ENCODE data around the gene AP2A2. TPM values are rescaled to one million over a fixed set of nuclear protein-coding genes. Genes with fewer than 3 reads are reported as not detected.

AP2A2 gene
- total RNA-seq: 19.9 and 30.5 TPM in 2 replicates

DNA sequence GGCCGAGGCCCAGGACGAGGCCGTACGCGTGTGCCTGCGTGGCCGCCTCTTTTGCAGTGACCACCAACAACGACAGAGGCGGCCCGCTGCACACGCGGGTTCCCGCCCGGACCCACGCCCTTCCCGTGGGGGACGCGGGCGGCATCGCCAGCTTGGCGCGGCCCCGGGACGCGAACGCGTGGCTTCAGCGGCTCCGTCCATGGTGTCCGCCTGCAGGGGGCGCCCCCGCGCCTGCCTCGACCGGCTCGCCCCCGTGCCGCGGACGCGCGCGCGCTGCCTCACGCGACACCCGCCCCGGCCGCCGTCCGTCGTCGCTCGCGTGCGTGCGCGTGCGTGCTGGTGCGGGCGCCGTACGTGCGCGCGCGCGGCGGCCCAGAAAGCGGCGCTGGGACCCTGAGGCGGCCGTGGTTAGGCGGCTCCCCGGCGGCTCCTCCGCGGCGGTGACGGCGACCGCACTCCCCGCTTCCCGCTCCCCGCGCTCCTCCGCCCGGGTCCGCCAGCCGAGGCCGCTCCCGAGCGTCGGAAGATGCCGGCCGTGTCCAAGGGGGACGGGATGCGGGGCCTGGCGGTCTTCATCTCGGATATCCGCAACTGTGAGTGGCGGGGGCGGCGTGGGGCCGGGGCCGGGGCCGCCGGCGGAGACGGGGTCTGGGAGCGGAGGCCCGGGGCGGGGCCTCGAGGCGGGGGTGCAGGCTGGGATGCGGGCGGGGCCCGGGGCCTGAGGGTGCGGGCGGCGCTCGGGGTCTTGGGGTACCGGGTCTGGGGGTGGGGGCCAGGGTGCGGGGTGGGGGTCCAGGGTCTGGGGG is at the start of gene AP2A2:
Gene AP2A2, plus strand, starts transcription at position 375 of the 806 bp plus-strand sequence. Its CDS starts 152 bp downstream, at position 527.

DNA sequence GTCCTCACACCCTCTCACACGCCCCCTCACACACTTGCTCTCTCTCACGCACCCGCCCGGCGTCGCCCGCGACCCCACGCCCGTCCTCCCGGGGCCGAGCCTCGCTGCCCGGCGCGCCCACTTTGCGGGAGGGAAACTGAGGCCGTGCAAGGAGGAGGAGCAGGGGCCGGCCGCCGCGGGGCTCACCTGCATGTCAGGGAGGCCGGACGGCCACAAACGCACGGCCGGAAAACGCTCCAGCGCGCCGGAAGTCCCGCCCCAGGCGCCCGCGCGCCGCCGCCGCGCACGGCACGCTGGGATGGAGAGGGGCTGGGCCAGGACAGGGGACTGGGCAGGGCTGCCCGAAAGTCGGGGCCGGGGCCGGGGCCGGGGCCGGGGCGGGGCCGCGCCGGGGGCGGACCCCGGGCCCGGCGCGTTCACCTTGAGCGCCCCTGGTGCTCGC is 15.1 kb upstream of the AP2A2 start, which contains the start of gene CHID1:
Gene CHID1, minus strand, starts transcription at position 222 of the 442 bp plus-strand sequence. CDS start 5,994 bp downstream, outside the sequence.

GRCh38 chr11:1036303-1036923 is 110.7 kb downstream of the AP2A2 start, which contains the start of gene MUC6:
Gene MUC6 (minus strand): TSS chr11:1036718. CDS start chr11:1036655, 63 bp downstream.

Other genes starting within 250 kb of the AP2A2 start
- gene DEAF1, start 230.6 kb upstream of the AP2A2 start, total RNA-seq: 34.8 and 38.7 TPM in 2 replicates
- gene TMEM80, start 230.1 kb upstream of the AP2A2 start, total RNA-seq: 7.8 and 11.7 TPM in 2 replicates
- gene EPS8L2, start 219.6 kb upstream of the AP2A2 start, total RNA-seq: 2.3 and 2.9 TPM in 2 replicates
- 200 and 226 TPM in 2 replicates for gene TALDO1, start 178.4 kb upstream of the AP2A2 start, total RNA-seq
- gene GATD1, start 148.4 kb upstream of the AP2A2 start, total RNA-seq: 16.9 and 23.3 TPM in 2 replicates
- gene CEND1, start 135.8 kb upstream of the AP2A2 start, total RNA-seq: 0.32 TPM in 1 of 2 replicates, not detected in the other
- gene SLC25A22, start 127.6 kb upstream of the AP2A2 start, total RNA-seq: 5.3 and 9.4 TPM in 2 replicates
- gene PIDD1, start 120.6 kb upstream of the AP2A2 start, total RNA-seq: 6.5 and 6.8 TPM in 2 replicates
- 71.0 and 255 TPM in 2 replicates for gene RPLP2, start 115.9 kb upstream of the AP2A2 start, total RNA-seq
- 15.2 and 16.2 TPM in 2 replicates for gene PNPLA2, start 107.0 kb upstream of the AP2A2 start, total RNA-seq
- 6.5 and 9.6 TPM in 2 replicates for gene CRACR2B, start 98.0 kb upstream of the AP2A2 start, total RNA-seq
- gene CD151, start 92.9 kb upstream of the AP2A2 start, total RNA-seq: 523 and 570 TPM in 2 replicates
- 25.2 and 71.8 TPM in 2 replicates for gene POLR2L, start 83.3 kb upstream of the AP2A2 start, total RNA-seq
- gene TSPAN4, start 83.0 kb upstream of the AP2A2 start, total RNA-seq: 76.0 and 116 TPM in 2 replicates
- gene CHID1, start 15.1 kb upstream of the AP2A2 start, total RNA-seq: 34.4 and 42.6 TPM in 2 replicates
- gene MUC6, start 110.8 kb downstream of the AP2A2 start, total RNA-seq: not detected in 2 replicates
- not detected in 2 replicates for gene MUC2, start 149.0 kb downstream of the AP2A2 start, total RNA-seq
- not detected in 2 replicates for gene MUC5AC, start 232.1 kb downstream of the AP2A2 start, total RNA-seq